GM19395 (cell line): ENCODE measurements around the gene RIT1.
"Not testable (repeated sequence)": the region's sequence is repeated elsewhere in the genome, so short reads cannot be mapped to it uniquely, and the experiment has no call there.

ENCODE experiments used
- ATAC-seq: cut with Tn5 transposase; IDR thresholded peaks from one replicate; pipeline ENCODE4 v1.9.1; 2021; ENCODE audit warnings: mild to moderate bottlenecking, moderate library complexity; ENCODE audit not compliant: unreplicated experiment

RIT1 gene

DNA sequence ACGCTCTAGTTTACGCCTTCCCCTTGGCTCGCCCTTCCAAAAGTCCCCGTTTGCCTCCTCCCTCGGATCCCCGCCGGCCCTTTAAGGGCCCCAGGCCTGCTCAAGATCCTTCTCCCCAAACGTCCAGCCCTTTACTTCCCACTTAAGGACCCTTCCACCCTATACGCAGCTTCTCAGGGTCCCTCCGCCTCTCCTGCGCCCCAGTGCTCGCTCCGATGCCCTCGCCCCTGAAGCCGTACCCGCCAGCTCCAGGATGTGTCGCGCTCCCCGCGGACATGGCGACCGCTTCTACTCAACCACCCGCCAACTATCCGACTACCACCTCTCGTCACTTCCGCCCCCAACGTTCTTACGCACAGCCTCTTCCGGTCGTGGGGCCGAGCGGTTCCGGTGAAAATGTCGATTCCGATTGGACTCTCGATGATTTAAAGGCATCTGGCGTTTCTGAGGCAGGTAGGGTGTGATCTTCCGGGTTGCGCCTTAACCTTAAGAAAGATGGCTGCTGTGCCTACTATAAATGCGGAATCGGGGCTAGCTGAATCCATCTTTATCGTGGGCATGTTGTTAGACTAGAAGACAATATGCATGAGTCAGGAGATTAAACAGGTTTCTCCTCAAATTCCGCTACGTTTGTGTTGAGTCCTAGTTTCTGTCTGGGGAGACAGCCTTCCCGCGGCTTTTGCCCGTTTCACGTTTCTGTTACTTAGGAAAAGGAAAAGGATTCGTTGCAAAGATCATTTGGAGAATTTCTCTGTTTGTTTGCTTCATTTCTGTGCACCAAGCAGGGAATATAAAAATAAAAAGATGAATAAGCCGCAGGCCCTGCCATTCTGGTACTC is 23.2 kb upstream of the RIT1 start, which contains the start of gene KHDC4:
KHDC4 (minus strand) TSS at position 317 of the 839 bp plus-strand sequence; CDS start at position 277, 40 bp downstream.
- peak; percentile 90 for ATAC-seq

GRCh38 chr1:155933591-155934096 is 22.5 kb upstream of the RIT1 start:
- no peak for ATAC-seq

- no peak for ATAC-seq
These were observed 21.3 kb upstream of the RIT1 start for GRCh38 chr1:155932487-155932886.

DNA sequence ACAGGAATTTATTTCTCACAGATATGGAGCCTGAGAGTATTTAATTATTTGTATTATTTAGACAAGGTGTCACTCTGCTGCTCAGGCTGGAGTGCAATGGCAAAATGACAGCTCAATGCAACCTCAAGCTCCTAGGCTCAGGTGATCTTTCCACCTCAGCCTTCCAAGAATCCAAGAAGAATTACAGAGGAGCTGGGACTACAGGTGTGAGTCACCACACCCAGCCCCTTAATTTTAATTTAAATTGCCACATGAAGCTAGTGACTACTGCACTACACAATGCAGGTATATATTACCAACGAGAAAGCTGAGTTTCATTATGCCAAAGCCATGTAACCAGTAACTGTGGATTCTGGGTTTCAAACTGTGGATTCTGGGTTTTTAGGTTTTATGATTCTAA is 20.9 kb upstream of the RIT1 start:
- no peak for ATAC-seq

GRCh38 chr1:155931332-155932038 is 20.3 kb upstream of the RIT1 start:
- no peak for ATAC-seq

GRCh38 chr1:155930725-155931124 is 19.6 kb upstream of the RIT1 start:
- ATAC-seq = not testable (repeated sequence)

GRCh38 chr1:155929057-155929456 is 17.9 kb upstream of the RIT1 start:
- no peak for ATAC-seq

DNA sequence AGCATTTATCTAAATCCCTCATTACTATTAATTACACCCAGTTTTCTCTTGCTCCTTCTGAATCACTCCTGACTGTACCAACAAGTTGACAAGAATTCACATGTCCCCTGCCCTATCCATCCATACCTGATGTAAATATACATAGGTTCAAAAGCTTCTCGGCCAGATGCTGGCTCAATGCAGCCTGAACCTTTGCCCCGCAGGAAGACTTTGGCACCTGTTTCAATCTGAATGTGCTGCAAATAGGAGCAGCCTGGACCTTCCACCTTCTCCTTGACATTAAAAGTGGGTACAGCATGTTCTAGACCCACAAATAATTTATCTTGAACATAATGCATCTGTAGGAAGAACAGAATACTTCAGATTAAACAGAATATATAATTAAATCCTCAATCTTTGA is 14.4 kb upstream of the RIT1 start:
- no peak for ATAC-seq

- no peak for ATAC-seq
These were observed 9.6 kb upstream of the RIT1 start for GRCh38 chr1:155920717-155921116.

DNA sequence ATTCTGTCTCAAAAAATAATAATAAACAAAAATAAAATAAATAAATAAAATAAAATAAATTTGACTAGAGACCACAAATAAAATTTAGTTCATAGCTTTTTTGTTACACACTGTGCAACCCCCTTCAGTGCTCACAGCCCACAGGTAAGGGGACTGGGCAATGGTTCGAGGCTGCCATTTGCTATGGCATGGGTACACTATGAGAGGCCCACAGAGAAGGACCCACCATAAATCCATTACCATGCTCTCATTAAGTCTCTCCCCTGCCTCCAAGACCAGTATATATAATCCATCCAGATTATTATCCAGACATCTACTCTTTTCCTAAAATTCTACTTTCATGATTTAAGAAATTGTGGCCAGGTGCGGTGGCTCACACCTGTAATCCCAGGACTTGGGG is 8.7 kb upstream of the RIT1 start:
- no peak for ATAC-seq

DNA sequence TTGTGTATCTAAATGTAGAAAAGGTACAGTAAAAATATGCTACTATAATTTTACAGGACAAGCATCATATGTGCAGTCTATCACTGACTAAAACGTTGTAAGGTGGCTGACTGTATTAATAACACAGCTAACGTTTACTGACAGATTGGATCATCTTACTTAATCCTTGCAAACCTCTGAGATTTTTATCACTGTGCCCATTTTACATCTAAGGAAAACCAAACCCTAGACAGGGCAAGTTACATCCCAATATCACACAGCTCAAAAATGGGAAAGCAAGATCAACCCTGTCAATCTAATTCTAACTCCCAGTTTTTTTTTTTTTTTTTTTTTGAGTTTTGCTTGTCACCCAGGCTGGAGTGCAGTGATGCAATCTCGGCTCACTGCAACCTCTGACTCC is 7.5 kb upstream of the RIT1 start:
- no peak for ATAC-seq

DNA sequence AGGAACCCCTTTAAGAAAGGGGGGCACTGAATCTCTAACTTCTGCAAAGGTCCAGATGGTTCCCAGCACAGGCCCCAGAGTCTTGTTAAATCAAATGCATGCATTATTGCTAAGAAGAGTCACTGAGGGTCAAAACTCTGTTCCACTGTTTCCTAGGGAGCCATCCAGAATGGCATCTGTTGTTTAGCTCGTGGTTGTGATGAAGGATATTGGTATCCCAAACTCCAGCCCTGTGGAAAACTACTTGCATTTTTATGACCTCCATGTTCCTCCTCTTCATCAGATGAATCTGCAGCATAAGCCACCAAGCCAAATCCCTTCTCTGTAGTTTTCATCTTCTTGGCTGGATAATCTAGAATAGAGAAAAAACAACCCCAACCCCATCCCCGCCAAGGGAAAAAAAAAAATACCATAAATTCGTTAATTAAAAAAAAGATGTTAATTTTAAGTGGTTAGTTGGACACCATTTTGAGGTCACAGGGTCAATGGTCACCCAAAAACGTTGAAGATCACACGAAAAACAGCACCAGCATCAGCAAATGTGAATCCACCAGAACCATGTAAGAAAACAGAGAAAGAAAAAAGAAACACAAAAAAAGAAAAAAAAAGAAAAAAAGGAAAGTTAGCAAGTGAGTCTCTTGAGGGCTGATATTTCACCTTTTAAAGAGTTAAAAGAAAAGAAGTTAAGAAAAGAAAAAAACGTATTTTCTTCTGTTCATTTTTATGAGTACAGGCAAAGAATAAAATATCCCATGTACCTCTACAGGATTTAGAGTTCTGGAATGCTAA is 3.0 kb upstream of the RIT1 start:
- no peak for ATAC-seq

- no peak for ATAC-seq
These were observed 947 bp upstream of the RIT1 start for GRCh38 chr1:155912056-155912536.

DNA sequence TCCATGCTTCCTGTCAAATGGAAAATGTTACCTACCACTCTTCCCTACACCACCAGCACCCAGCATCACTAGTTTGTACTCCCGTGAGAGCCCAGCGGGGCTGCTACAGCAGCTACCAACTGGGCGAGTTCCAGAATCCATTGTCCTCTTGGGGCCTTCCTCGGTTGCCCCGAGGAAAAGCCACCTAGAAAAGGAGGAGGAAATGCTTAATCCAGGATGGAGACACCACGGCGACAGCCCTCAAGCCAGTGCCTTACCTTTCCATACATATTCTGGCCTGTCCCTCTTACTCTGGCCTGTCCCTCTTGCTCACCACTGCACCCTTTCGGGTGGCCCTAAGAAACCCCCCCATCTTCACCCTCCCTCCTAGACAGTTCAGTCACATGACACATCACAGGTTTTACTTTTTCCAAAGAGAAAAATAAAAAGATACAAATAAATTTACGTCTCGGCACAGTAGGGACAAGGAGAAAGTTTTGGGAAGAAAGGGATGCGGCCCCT is 478 bp downstream of the RIT1 start:
- no peak for ATAC-seq

DNA sequence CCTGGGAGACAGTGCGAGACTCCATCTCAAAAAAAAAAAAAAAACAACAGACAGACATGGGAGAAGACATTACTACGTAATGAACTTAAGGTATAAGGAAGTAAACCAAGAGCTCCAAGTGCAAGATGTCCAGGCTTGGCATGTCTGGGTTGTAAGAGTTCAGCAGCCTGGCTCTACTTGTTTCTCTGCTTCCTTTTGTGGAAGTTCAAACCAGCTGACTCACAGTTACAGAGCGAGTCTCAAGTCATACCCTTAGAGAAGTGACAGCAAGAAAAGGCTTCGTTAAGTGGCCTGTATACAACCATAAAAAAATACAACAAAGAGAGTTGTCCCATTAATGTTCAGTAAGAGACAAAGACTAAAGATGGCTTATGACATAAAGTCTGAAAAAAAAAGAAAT is 1.3 kb downstream of the RIT1 start:
- ATAC-seq = no peak

DNA sequence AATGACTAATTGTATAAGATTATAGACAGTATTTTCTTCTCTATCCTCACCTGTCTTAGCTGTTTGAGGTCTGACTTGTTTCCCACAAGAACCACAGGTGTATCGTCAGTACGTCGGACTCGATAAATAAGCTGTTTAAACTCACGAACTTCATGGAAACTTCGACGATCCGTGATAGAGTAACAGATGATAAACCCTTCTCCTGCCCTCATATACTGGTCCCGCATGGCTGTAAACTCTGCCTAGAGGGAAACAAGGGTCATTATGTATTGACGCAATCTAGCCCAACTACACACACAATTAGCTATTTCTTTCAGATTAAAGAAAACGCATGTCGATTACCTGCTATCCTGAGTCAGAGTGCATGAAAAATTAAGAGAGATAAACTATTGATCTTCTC is 6.9 kb downstream of the RIT1 start:
- ATAC-seq = no peak

DNA sequence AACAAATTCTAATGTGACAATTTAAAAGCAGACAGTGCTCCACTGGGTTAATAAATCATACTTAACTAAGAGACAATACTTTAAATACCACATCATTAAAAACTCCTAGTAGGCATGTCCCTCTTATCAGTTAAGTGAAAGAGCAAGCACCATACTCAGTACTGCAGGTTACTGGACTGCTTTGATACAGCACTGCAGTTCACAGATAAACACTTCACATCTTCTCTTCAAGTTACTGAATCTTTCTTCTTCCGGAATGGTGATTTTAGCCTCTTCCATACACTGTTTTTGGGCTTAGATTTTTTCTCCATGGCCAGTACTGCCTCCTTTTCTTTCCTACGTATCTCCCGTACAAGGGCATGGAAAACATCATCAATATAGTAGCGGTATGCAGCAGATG is 11.0 kb downstream of the RIT1 start:
- no peak for ATAC-seq

DNA sequence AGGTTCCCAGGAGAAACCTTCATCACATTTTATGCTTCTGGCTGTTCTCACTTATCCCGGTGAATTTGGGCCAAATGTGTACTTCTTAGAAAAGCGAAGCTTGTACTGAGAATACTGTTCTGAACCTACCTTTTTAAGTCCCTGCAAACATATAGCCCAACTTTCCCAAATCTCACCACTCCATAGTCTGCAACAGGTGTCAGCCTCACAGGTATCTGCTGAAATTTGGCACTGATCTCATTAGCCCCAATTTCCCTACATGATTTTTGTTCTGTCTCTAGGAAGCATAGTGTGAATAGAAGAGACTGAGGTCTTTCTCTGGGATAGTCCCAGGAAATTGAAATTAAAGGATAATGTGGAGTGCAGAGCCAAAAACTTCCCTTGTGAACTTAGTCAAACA is 11.5 kb downstream of the RIT1 start:
- ATAC-seq = no peak

GRCh38 chr1:155898888-155899287 is 12.3 kb downstream of the RIT1 start:
- no peak for ATAC-seq

DNA sequence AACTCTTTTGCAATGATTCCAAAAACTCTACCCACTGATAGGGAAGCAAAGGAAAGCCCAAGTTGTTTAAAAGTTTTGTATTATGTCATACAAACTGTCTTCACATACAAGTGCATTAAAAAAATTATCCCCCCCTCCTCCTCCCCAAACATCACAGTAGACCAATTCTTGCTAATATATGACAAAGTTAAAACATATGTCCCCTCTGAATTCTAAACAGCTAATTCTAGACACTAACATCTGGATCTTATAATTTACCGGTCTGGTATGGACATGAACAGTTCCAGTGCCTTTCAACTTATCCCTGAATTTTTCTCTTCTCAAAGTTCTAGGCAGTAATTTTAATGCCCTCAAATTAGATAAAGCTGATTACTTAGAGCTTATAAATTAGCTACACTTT is 13.4 kb downstream of the RIT1 start:
- no peak for ATAC-seq

GRCh38 chr1:155896476-155896875 is 14.7 kb downstream of the RIT1 start:
- not testable (repeated sequence) for ATAC-seq
